NCI-H774 (cell line): ENCODE results near the gene PVALB.
"Not testable (repeated sequence)": the region's sequence is repeated elsewhere in the genome, so short reads cannot be mapped to it uniquely, and the experiment has no call there.

Source experiments
- DNase-seq: peaks from one replicate; lab custom pipeline; 2025; lab: John Stamatoyannopoulos, UW

PVALB gene

DNA sequence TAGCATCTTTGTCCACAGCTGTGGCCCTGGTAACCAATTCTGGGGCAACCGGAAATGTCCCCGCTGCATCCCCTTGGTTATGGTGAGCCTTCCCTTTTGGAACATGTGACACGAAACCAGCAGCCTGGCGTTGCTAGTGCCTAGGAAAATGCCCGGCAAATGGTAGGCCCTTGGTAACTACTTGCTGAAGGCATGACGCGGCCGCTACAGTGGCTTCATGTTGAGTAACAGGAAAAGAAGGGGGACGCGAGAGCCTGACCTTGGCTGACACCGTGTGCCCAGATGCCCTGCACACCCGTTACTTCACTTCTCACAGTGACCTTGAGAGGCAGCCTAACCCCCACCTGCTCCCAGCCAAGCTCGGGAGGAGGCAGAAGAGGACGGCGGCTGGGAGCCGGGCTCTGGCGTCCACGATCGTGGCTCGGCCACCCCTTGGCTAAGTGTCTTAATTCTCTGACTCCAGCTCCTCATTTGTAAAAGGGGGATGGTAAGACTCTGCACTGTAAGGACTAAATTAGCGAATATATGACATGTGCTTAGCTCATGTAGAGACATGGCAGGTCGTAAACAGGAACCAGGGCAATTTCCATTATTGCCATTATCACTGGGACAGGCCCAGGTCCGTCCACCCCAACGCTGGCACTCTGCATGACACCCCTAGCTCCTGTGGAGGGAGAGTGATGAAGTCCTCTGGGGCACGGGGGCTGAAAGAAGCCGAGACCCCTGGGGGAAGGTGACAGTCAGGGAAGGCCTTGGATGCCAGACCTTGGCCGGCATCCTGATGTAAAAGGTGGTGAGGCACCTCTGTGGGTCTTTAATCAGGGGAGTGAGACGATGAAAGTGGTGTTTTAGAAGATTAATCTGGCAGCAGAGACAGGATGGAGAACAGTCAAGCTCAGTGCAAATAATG lies 59.8 kb downstream of the PVALB start:
- no peak for DNase-seq

DNA sequence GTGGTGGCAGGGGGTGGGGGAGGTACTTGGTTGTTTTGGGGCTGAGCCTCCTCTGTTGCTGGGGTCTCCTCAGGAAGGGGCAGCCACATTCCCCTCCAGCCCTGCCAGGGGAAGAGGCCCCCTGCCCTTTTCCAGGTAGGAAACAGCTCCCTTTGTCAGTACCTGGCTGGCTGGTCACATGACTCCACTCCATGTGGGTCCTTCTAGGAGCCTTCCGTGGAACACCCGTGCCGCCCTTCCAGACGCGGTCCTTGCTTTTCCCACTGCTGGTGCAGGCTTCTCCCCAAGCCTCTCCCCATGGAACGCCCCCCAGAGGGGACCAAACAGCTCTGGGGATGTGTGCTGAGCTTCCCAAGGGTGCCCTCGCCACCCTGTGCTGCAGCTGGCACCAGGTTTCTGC lies 60.8 kb downstream of the PVALB start:
- DNase-seq = no peak

DNA sequence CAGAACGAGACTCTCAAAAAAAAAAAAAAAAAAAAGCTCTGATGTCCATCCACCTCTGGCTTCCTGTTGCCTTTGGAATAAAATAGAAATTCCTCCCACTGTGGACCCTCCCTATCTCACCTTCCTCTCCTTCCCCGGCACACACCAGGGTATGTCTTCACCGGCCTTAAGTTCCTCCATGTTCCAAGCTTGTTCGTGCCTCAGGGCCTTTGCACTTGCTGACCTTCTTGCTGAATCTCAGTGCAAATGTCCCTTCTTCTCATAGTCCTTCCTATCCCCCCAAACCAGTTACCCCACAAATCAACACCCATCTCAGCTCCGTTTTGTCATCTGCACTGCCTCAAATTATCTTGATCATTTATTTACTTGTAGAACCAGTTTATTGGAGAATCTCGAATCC lies 61.5 kb downstream of the PVALB start:
- no peak for DNase-seq

DNA sequence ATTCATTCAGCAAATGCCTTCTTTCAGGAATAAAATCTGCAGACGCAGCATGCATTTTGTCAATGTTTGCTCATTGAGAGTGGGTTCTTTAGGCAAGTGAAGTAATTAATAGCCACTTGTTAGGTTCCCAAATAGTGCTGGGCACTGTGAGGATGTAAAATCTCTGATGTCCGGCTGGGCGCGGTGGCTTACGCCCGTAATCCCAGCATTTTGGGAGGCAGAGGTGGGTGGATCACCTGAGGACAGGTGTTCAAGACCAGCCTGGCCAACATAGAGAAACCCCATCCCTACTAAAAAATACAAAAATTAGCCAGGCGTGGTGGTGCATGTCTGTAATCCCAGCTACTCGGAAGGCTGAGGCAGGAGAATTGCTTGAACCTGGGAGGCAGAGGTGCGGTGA lies 62.0 kb downstream of the PVALB start:
- DNase-seq = not testable (repeated sequence)

DNA sequence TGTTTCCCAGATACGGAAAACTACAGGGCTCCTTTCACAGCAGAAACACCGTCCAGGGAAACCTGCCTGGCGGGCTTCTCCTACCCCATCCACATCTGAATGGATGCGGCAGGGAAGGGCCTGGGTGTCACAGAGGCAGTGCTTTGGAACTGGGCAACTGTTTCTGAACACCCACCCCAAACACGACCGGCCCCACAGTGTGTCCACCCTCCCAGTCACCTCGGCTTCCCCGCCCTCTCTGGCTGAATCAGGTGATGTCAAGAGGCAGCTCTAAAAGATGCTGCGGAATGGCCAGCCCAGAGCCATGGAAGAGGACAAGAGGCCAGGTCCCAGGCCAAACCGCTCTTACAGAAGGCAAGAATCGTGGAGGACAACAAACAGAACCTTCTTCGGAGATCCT lies 62.9 kb downstream of the PVALB start:
- no peak for DNase-seq

DNA sequence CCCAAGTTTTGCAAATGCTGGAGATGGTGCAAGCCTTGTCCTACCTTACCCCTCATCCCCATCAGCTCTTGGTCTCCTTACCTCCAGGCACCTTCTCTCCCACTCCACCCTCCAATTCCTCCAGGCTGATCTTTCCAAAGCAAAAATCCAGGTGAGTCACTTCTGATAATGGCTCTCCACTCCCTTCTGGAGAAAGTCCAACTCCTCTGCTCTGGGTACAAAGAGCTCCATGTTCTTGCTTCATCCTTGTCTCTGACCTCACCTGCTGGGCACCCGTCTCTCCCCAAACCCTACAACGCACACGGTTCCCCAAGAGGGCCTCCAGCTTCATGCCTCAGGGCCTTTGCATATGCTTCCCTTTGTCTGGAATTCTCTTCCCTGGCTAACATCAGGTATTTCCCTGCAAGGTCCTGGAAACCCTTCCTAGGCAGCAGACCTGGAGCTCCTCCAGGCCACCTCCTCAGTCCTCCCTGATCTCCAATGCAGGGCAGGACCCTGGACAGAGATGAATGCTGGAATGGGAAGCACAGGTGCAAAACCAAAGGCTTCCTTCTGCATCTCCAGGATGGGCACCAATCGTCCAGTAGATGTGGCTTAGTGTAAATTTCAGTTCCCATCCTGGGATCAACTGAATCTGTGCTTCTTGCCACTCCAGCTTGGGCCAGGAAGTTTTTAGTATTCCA lies 63.6 kb downstream of the PVALB start:
- no peak for DNase-seq
